ENCODE measurements around the gene CRTC1.

GRCh38 chr19:18677156-18677555 is 6.3 kb upstream of the CRTC1 start:
- TF ChIP-seq, protein P1, sequence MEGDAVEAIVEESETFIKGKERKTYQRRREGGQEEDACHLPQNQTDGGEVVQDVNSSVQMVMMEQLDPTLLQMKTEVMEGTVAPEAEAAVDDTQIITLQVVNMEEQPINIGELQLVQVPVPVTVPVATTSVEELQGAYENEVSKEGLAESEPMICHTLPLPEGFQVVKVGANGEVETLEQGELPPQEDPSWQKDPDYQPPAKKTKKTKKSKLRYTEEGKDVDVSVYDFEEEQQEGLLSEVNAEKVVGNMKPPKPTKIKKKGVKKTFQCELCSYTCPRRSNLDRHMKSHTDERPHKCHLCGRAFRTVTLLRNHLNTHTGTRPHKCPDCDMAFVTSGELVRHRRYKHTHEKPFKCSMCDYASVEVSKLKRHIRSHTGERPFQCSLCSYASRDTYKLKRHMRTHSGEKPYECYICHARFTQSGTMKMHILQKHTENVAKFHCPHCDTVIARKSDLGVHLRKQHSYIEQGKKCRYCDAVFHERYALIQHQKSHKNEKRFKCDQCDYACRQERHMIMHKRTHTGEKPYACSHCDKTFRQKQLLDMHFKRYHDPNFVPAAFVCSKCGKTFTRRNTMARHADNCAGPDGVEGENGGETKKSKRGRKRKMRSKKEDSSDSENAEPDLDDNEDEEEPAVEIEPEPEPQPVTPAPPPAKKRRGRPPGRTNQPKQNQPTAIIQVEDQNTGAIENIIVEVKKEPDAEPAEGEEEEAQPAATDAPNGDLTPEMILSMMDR (conservative IDR thresholded peaks at IDR 0.05 in 1 of 2, IDR thresholded peaks at IDR 0.05 in 1 of 2; ENCODE audit: extremely low read depth in 1 of 2, insufficient read depth in 1 of 2, low read depth in 1 of 2, low read length in 2 of 2): no peak
- no peak for TF ChIP-seq EZH2 (IDR thresholded peaks at IDR 0.05; ENCODE audit: borderline replicate concordance, low read length)

Measured in mammary epithelial cell (primary cell).